Measurements from ENCODE around the gene NOL3. TPM values are rescaled to one million over a fixed set of nuclear protein-coding genes. Genes with fewer than 3 reads are reported as not detected.

The NOL3 gene
- total RNA-seq, 1 donor from 2014 or later: 19.2 TPM

GRCh38 chr16:67137605-67138004, 32.7 kb upstream of the NOL3 start:
- TF ChIP-seq, protein P1, sequence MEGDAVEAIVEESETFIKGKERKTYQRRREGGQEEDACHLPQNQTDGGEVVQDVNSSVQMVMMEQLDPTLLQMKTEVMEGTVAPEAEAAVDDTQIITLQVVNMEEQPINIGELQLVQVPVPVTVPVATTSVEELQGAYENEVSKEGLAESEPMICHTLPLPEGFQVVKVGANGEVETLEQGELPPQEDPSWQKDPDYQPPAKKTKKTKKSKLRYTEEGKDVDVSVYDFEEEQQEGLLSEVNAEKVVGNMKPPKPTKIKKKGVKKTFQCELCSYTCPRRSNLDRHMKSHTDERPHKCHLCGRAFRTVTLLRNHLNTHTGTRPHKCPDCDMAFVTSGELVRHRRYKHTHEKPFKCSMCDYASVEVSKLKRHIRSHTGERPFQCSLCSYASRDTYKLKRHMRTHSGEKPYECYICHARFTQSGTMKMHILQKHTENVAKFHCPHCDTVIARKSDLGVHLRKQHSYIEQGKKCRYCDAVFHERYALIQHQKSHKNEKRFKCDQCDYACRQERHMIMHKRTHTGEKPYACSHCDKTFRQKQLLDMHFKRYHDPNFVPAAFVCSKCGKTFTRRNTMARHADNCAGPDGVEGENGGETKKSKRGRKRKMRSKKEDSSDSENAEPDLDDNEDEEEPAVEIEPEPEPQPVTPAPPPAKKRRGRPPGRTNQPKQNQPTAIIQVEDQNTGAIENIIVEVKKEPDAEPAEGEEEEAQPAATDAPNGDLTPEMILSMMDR (IDR thresholded peaks at IDR 0.05): no peak
- TF ChIP-seq POLR2A (IDR thresholded peaks at IDR 0.05) (no peak), POLR2AphosphoS5 (IDR thresholded peaks at IDR 0.05; ENCODE audit: insufficient read depth in 1 of 2, low read depth in 1 of 2) (no peak)
- H3K36me3 ChIP-seq: peaks cover 0 to 79% of the 10 kb centered on the region in 2 donors
- no peak overlapping the region for H3K27ac ChIP-seq
- no peaks in the 10 kb centered on the region for H3K9me3 ChIP-seq
- no peaks in the 10 kb centered on the region for H3K4me1 ChIP-seq
- intact Hi-C loops (cut with DNase I): no loop called here
- no peaks in the 10 kb centered on the region for H3K27me3 ChIP-seq
- no peak for DNase-seq (ENCODE audit: extremely low spot score in 2 of 2)
- H3K4me3 ChIP-seq: no peak overlapping the region

DNA sequence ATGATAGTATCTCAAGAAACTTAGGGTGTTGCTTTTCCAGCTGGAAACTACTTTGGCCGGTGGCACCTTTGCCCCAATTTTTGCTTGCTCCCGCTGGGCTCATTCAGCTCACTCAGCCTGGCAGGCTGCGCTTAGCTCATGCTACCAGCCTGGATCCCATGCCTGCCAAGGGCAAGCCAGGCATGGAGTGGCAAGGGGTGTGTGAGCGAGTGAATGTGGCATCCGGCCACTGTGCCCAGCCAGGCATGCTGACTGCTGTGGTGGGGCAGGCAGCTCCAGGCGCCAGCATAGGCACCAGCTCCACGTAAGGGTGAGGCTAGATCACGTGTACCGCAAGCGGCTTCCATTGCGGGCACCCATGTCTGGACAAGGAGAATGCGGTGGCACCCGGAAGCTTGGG, 28.9 kb upstream of the NOL3 start:
- no peak overlapping the region for H3K4me3 ChIP-seq
- H3K4me1 ChIP-seq: no peaks in the 10 kb centered on the region
- no peaks in the 10 kb centered on the region for H3K9me3 ChIP-seq
- peaks cover 0 to 83% of the 10 kb centered on the region in 2 donors for H3K36me3 ChIP-seq
- TF ChIP-seq, protein P1 (IDR thresholded peaks at IDR 0.05): no peak
- no peak for TF ChIP-seq POLR2AphosphoS5 (IDR thresholded peaks at IDR 0.05; ENCODE audit: insufficient read depth in 1 of 2, low read depth in 1 of 2)
- TF ChIP-seq POLR2A (IDR thresholded peaks at IDR 0.05): no peak
- DNase-seq (ENCODE audit: extremely low spot score in 2 of 2): no peak
- intact Hi-C loops (cut with DNase I): no loop called here
- no peak overlapping the region for H3K27ac ChIP-seq
- H3K27me3 ChIP-seq: no peaks in the 10 kb centered on the region

DNA sequence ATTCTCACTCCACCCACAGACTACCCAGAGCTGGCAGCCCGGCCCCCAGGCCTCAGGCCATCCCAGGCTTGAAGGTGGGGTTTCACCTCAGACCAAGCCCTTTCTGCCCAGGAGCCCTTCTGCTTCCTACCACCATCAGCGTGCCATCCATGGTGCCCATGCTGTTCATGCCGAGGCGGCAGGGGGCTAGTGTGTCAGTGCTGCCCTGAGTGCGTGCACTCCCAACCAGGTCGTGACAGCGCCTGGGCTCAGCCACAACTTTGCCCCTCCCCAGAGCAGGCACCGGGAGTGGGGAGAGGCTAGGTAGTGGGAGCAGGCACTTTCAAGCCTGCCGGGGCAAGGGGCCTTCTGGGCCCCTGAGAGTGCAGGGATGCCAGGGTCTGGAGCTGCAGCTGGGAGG, 28.0 kb upstream of the NOL3 start:
- no peak for DNase-seq (ENCODE audit: extremely low spot score in 2 of 2)
- Histone ChIP-seq H3K9me3 (no peaks in the 10 kb centered on the region), H3K4me1 (no peaks in the 10 kb centered on the region), H3K27me3 (no peaks in the 10 kb centered on the region), H3K36me3 (peaks cover 0 to 83% of the 10 kb centered on the region in 2 donors), H3K4me3 (no peak overlapping the region), H3K27ac (no peak overlapping the region)
- intact Hi-C loops (cut with DNase I): no loop called here
- TF ChIP-seq POLR2A (IDR thresholded peaks at IDR 0.05) (no peak), POLR2AphosphoS5 (IDR thresholded peaks at IDR 0.05; ENCODE audit: insufficient read depth in 1 of 2, low read depth in 1 of 2) (no peak)
- TF ChIP-seq, protein P1 (IDR thresholded peaks at IDR 0.05): no peak

DNA sequence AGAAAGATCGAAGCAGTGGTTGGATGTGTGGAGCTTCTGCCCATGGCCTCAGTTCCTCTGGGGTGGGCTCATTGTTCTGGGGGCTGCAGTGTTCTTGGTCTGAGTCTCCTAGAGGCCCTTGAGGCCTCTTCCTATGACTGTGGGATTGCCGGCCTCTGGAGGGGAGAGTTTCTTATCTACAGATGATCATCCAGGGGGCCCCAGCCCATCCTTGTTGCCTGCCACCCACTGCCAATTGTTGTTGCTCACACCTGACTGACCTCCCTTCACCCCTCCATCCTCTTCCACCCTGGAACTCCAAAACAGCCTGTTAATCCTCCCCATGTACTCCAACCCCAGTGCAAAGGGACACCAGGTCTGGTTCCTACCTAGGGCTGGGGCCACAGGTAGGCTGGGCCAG, 25.4 kb upstream of the NOL3 start:
- intact Hi-C loops (cut with DNase I): no loop called here
- Histone ChIP-seq H3K9me3 (no peaks in the 10 kb centered on the region), H3K36me3 (peaks cover 0 to 86% of the 10 kb centered on the region in 2 donors), H3K4me1 (no peaks in the 10 kb centered on the region), H3K27ac (no peak overlapping the region), H3K4me3 (no peak overlapping the region), H3K27me3 (no peaks in the 10 kb centered on the region)
- DNase-seq (ENCODE audit: extremely low spot score in 2 of 2): no peak
- no peak for TF ChIP-seq POLR2AphosphoS5 (IDR thresholded peaks at IDR 0.05; ENCODE audit: insufficient read depth in 1 of 2, low read depth in 1 of 2)
- no peak for TF ChIP-seq POLR2A (IDR thresholded peaks at IDR 0.05)
- TF ChIP-seq, protein P1 (IDR thresholded peaks at IDR 0.05): no peak

- Histone ChIP-seq H3K36me3 (peaks cover 0 to 78% of the 10 kb centered on the region in 2 donors), H3K9me3 (no peaks in the 10 kb centered on the region), H3K27ac (no peak overlapping the region), H3K4me3 (no peak overlapping the region), H3K27me3 (no peaks in the 10 kb centered on the region), H3K4me1 (no peaks in the 10 kb centered on the region)
- intact Hi-C loops (cut with DNase I): no loop called here
- DNase-seq (ENCODE audit: extremely low spot score in 2 of 2): no peak
- TF ChIP-seq POLR2A (IDR thresholded peaks at IDR 0.05) (no peak), POLR2AphosphoS5 (IDR thresholded peaks at IDR 0.05; ENCODE audit: insufficient read depth in 1 of 2, low read depth in 1 of 2) (no peak)
- TF ChIP-seq, protein P1 (IDR thresholded peaks at IDR 0.05): no peak
Observed at GRCh38 chr16:67145746-67146145, 24.6 kb upstream of the NOL3 start.
